Keratinocyte (primary cell): ENCODE measurements around the gene PRR4. TPM values are rescaled to one million over a fixed set of nuclear protein-coding genes. Genes with fewer than 3 reads are reported as not detected.

ENCODE experiments used
- DNase-seq: peaks from one replicate; pipeline ENCODE4 v3.0.0-alpha.2; 2011; ENCODE audit warnings: low read depth, missing footprints, low spot score
- FAIRE-seq: peaks from 2 replicates; lab custom pipeline; 2011; peaks lifted over from hg19 to GRCh38; lab: Jason Lieb, UNC
- H2AFZ ChIP-seq: 2 replicates; pipeline ENCODE4 v1.6.0; 2012; ENCODE audit warnings: low read length, control low read depth, inconsistent platforms; ENCODE audit not compliant: control insufficient read depth
- H3K27ac ChIP-seq: 2 replicates; pipeline ENCODE4 v1.5.1; 2011; ENCODE audit warnings: low read length; ENCODE audit not compliant: control insufficient read depth, insufficient read depth
- H3K27me3 ChIP-seq: 3 replicates; pipeline ENCODE4 v1.6.0; 2011; ENCODE audit warnings: low read length; ENCODE audit not compliant: control insufficient read depth, insufficient read depth; ENCODE audit errors: extremely low read depth
- H3K36me3 ChIP-seq, 2 experiments: 2 replicates in 1 of 2; 3 replicates in 1 of 2; pipeline ENCODE4 v1.5.1; 2011; ENCODE audit warnings: low read length in 2 of 2, mild to moderate bottlenecking in 1 of 2; ENCODE audit not compliant: control insufficient read depth in 2 of 2, insufficient read depth in 2 of 2; ENCODE audit errors: extremely low read depth in 1 of 2
- H3K4me1 ChIP-seq: 3 replicates; pipeline ENCODE4 v1.5.1; 2011; ENCODE audit warnings: low read length; ENCODE audit not compliant: control insufficient read depth, insufficient read depth; ENCODE audit errors: extremely low read depth
- H3K4me2 ChIP-seq: 3 replicates; pipeline ENCODE4 v1.6.0; 2011; ENCODE audit warnings: low read depth, low read length; ENCODE audit not compliant: control insufficient read depth, insufficient read depth; ENCODE audit errors: extremely low read depth
- H3K4me3 ChIP-seq, 3 experiments: fragments of 200-600 bp in 1 of 3; sonication (generic) in 1 of 3; 2 replicates in 2 of 3; 3 replicates in 1 of 3; pipeline ENCODE4 v1.5.1; 2011 to 2016; ENCODE audit warnings: low read length in 3 of 3, mild to moderate bottlenecking in 3 of 3, control low read depth in 2 of 3, inconsistent platforms in 1 of 3, low read depth in 1 of 3, mixed read lengths in 1 of 3, mixed run types in 1 of 3, moderate library complexity in 1 of 3; ENCODE audit not compliant: control insufficient read depth in 2 of 3, insufficient read depth in 2 of 3; ENCODE audit errors: extremely low read depth in 1 of 3
- H3K79me2 ChIP-seq: 2 replicates; pipeline ENCODE4 v1.6.0; 2012; ENCODE audit warnings: low read length; ENCODE audit not compliant: control insufficient read depth, insufficient read depth
- H3K9ac ChIP-seq: 3 replicates; pipeline ENCODE4 v1.6.0; 2011; ENCODE audit warnings: low read length; ENCODE audit not compliant: control insufficient read depth, insufficient read depth; ENCODE audit errors: extremely low read depth
- H3K9me1 ChIP-seq: 3 replicates; pipeline ENCODE4 v1.6.0; 2011; ENCODE audit warnings: low read length; ENCODE audit not compliant: control insufficient read depth, insufficient read depth; ENCODE audit errors: extremely low read depth
- H3K9me3 ChIP-seq: 2 replicates; pipeline ENCODE4 v1.5.1; 2012; ENCODE audit warnings: low read depth, low read length; ENCODE audit not compliant: control insufficient read depth
- H4K20me1 ChIP-seq: 3 replicates; pipeline ENCODE4 v1.6.0; 2011; ENCODE audit warnings: low read length; ENCODE audit not compliant: control insufficient read depth, insufficient read depth; ENCODE audit errors: extremely low read depth
- EZH2 ChIP-seq: IDR thresholded peaks from one replicate; pipeline ENCODE4 v1.6.1; 2012; ENCODE audit warnings: inconsistent platforms, mild to moderate bottlenecking, low read length, moderate library complexity
- dilution Hi-C: fragments of 300-500 bp; cut with MboI; formaldehyde crosslinking; loops from one replicate; pipeline ENCODE4 v1.7.0; 2020; ENCODE audit warnings: low sequenced_read_pairs; ENCODE audit not compliant: extremely low pct_ligation_motif_present
- polyA plus RNA-seq, 5 experiments: library from polyadenylated mRNA; depleted of rRNA in 3 of 5; stranded (reverse) in 3 of 5; stranded (forward) in 1 of 5; unstranded in 1 of 5; fragments of >200 nt; gene quantifications; 1 replicate in 1 of 5; 2 replicates in 3 of 5; 3 replicates in 1 of 5; pipeline versions ENCODE4 v1.2.1 to v1.2.3, GENCODE V29; 2011 to 2012; ENCODE audit warnings: missing spikeins in 2 of 5, low read depth in 1 of 5, low replicate concordance in 1 of 5
- TF ChIP-seq, protein P1 (sequence below), 3 experiments: IDR thresholded peaks in 1 of 3; conservative IDR thresholded peaks in 1 of 3; optimal IDR thresholded peaks in 1 of 3; 2 replicates in 2 of 3; 3 replicates in 1 of 3; pipeline versions ENCODE3 to v1.5.1; 2011; ENCODE audit warnings: low read length in 3 of 3, mild to moderate bottlenecking in 3 of 3, moderate library complexity in 2 of 3, control low read depth in 1 of 3, inconsistent platforms in 1 of 3; ENCODE audit not compliant: insufficient read depth in 2 of 3; ENCODE audit errors: extremely low read depth in 1 of 3

The PRR4 gene
- polyA plus RNA-seq, 1 donor (not counting 4 experiments of a cell fraction or from before 2014, with no cell fraction given): 4.0 TPM

DNA sequence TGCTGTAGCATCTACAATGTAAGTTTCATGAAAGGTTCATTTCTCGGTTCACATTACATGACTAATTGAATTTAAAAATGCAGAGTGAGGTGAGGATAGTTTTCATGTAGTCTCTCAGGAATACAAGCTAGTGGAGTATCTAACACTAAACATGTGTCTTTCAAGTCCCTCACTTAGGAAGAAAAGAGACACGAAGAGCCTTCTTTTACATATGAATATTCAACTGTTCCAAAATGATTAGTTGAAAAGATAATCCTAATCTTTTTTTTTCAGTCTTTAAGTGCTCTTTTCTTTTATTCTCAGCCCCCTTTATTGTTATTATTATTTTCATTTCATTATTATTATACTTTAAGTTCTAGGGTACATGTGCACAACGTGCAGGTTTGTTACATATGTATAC lies 10.8 kb downstream of the PRR4 start:
- FAIRE-seq (no peak), DNase-seq (no peak)
- Histone ChIP-seq H4K20me1 (no peaks in the 10 kb centered on the region), H2AFZ (no peak overlapping the region), H3K27me3 (no peaks in the 10 kb centered on the region), H3K4me1 (no peaks in the 10 kb centered on the region), H3K9me1 (no peaks in the 10 kb centered on the region), H3K79me2 (no peaks in the 10 kb centered on the region), H3K36me3 (no peaks in the 10 kb centered on the region), H3K4me2 (no peak overlapping the region), H3K9ac (no peak overlapping the region), H3K27ac (no peak overlapping the region), H3K4me3 (no peak overlapping the region), H3K9me3 (no peaks in the 10 kb centered on the region)
- dilution Hi-C loops: no loop called here
- TF ChIP-seq, protein P1, sequence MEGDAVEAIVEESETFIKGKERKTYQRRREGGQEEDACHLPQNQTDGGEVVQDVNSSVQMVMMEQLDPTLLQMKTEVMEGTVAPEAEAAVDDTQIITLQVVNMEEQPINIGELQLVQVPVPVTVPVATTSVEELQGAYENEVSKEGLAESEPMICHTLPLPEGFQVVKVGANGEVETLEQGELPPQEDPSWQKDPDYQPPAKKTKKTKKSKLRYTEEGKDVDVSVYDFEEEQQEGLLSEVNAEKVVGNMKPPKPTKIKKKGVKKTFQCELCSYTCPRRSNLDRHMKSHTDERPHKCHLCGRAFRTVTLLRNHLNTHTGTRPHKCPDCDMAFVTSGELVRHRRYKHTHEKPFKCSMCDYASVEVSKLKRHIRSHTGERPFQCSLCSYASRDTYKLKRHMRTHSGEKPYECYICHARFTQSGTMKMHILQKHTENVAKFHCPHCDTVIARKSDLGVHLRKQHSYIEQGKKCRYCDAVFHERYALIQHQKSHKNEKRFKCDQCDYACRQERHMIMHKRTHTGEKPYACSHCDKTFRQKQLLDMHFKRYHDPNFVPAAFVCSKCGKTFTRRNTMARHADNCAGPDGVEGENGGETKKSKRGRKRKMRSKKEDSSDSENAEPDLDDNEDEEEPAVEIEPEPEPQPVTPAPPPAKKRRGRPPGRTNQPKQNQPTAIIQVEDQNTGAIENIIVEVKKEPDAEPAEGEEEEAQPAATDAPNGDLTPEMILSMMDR (optimal IDR thresholded peaks at IDR 0.05 in 1 of 3, IDR thresholded peaks at IDR 0.05 in 1 of 3, conservative IDR thresholded peaks at IDR 0.05 in 1 of 3; ENCODE audit: extremely low read depth in 1 of 3, insufficient read depth in 2 of 3, low read length in 3 of 3): no peak
- TF ChIP-seq EZH2: no peak

DNA sequence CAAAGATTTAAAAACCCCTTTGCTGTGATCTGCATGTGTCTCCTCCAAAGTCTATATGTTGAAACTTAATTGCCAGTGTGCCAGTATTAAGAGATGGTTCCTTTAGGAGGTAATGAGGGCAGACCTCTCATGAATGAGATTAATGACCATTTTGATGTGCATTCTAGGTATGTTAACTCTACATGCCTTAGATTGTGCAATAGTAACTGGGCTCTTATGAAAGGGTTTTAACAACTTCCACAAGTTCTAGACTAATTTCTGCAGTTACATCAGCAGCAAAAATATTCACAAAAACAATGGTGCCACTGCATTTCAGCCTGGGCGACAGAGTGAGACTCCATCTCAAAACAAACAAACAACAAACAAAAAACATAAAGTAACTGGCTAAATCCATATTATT lies 19.3 kb downstream of the PRR4 start:
- H3K4me1 ChIP-seq: no peaks in the 10 kb centered on the region
- TF ChIP-seq, protein P1 (optimal IDR thresholded peaks at IDR 0.05 in 1 of 3, IDR thresholded peaks at IDR 0.05 in 1 of 3, conservative IDR thresholded peaks at IDR 0.05 in 1 of 3; ENCODE audit: extremely low read depth in 1 of 3, insufficient read depth in 2 of 3, low read length in 3 of 3): no peak
- TF ChIP-seq EZH2: no peak
- no peak overlapping the region for H3K9ac ChIP-seq
- dilution Hi-C loops: no loop called here
- H3K27ac ChIP-seq: no peak overlapping the region
- H3K27me3 ChIP-seq: no peaks in the 10 kb centered on the region
- H4K20me1 ChIP-seq: no peaks in the 10 kb centered on the region
- H3K4me3 ChIP-seq: no peak overlapping the region
- H3K9me1 ChIP-seq: no peaks in the 10 kb centered on the region
- FAIRE-seq (no peak), DNase-seq (no peak)
- H2AFZ ChIP-seq: no peak overlapping the region
- H3K79me2 ChIP-seq: no peaks in the 10 kb centered on the region
- H3K36me3 ChIP-seq: no peaks in the 10 kb centered on the region
- H3K9me3 ChIP-seq: no peaks in the 10 kb centered on the region
- no peak overlapping the region for H3K4me2 ChIP-seq
